Measurements from ENCODE around the gene KIAA0586. TPM values are rescaled to one million over a fixed set of nuclear protein-coding genes. Genes with fewer than 3 reads are reported as not detected.
A peak's percentile ranks its signal among the peaks of the same experiment; 100 is the strongest.

KIAA0586 gene
- polyA plus RNA-seq, 1 of the 3 experiments (the other 2 are of a cell fraction) = 7.5 TPM

DNA sequence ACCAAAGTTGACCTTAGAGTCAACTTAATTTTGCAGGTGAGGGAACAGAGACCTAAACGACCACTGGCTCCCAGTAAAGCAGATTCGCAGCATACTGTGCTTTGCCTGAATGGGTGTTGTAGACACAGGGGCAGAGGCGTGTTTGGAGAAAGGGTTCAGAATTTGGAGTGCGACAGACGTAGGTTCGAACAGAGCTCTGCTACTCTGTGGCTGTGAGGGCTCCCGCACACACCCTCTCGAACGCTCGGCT is 32.0 kb upstream of the KIAA0586 start:
- Histone ChIP-seq H3K4me1 (ENCODE audit: control insufficient read depth in 1 of 2, insufficient read depth in 2 of 2, low read depth in 1 of 2, low read length in 1 of 2) (peaks cover 0 to 6% of the 10 kb centered on the region in 2 experiments; a peak in 1 of 4 replicates), H3K27me3 (ENCODE audit: insufficient read depth) (no peaks in the 10 kb centered on the region), H3K9me3 (no peaks in the 10 kb centered on the region), H3F3A (replicated peaks; ENCODE audit: insufficient read depth) (peaks cover 5% of the 10 kb centered on the region), H3K4me3 (ENCODE audit: low read depth in 2 of 2, low read length in 1 of 2) (peak overlapping the region; percentile 47 to 60; a peak in 3 of 4 replicates), H3K9ac (peak overlapping the region; percentile 53; the same call in 1 of the 2 replicates), H3K79me2 (ENCODE audit: insufficient read depth) (no peaks in the 10 kb centered on the region), H3K4me2 (peak overlapping the region; percentile 49; the same call in 1 of the 2 replicates), H2AFZ (ENCODE audit: low read depth) (peak overlapping the region; percentile 95; the same call in 1 of the 2 replicates), H4K20me1 (ENCODE audit: insufficient read depth) (no peaks in the 10 kb centered on the region), H3K9me2 (no peaks in the 10 kb centered on the region), H3K27ac (ENCODE audit: low read depth in 2 of 2, low read length in 1 of 2) (no peak overlapping the region), H3K36me3 (replicated peaks in 1 of 2; ENCODE audit: control insufficient read depth in 1 of 2, insufficient read depth in 2 of 2, low read length in 1 of 2) (no peaks in the 10 kb centered on the region)
- POLR2A ChIA-PET = interaction anchor here (1.0 to 1.1 kb wide), 2 partner anchors 75 to 98 kb away, joined by 3 to 6 read pairs; partner anchors contain the start of gene ARID4A
- no peak for DNase-seq
- 35% methylated on average over 7 of the region's 10 CpGs for WGBS (ENCODE audit: low lambda C conversion rate)
- TF ChIP-seq YY1 (IDR thresholded peaks at IDR 0.05; ENCODE audit: low read depth) = no peak
- CTCF ChIA-PET = interaction anchor here (0.7 to 2.9 kb wide), 19 partner anchors 9 to 287 kb away, joined by 3 to 19 read pairs (median 4); partner anchors contain the start of genes KIAA0586, PSMA3 and TIMM9

GRCh38 chr14:58395812-58396788 is 31.4 kb upstream of the KIAA0586 start, which contains the start of gene TOMM20L:
TOMM20L (plus strand) TSS chr14:58395930; CDS start chr14:58395958, 28 bp downstream.
- no peak within 1 kb of the TSS for H3K27ac ChIP-seq (ENCODE audit: low read depth in 2 of 2, low read length in 1 of 2)
- peaks cover 5% of the 10 kb centered on the region for H3F3A ChIP-seq (replicated peaks; ENCODE audit: insufficient read depth)
- peak within 1 kb of the TSS; percentile 47 to 60 for H3K4me3 ChIP-seq (ENCODE audit: low read depth in 2 of 2, low read length in 1 of 2)
- peaks cover 0 to 6% of the 10 kb centered on the region in 2 experiments; a peak in 1 of 4 replicates for H3K4me1 ChIP-seq (ENCODE audit: control insufficient read depth in 1 of 2, insufficient read depth in 2 of 2, low read depth in 1 of 2, low read length in 1 of 2)
- H3K9ac ChIP-seq = peak within 1 kb of the TSS; percentile 53; the same call in 1 of the 2 replicates
- peak within 1 kb of the TSS; percentile 49 for H3K4me2 ChIP-seq
- H4K20me1 ChIP-seq (ENCODE audit: insufficient read depth) = no peaks in the 10 kb centered on the region
- ChIA-PET POLR2A (interaction anchor here (1.0 to 1.2 kb wide), 3 partner anchors 30 to 98 kb away, joined by 3 to 6 read pairs (median 3); partner anchors contain the start of gene ARID4A), CTCF (interaction anchor here (0.7 to 2.9 kb wide), 25 partner anchors 9 to 288 kb away, joined by 3 to 19 read pairs (median 4); partner anchors contain the start of genes ARID4A, KIAA0586, PSMA3 and TIMM9)
- TF ChIP-seq ZBTB33 (IDR thresholded peaks at IDR 0.05; ENCODE audit: borderline replicate concordance, low read depth) (no peak), MXI1 (IDR thresholded peaks at IDR 0.05; ENCODE audit: low read depth, low read length) (0 out of 2 replicates have a peak, but pooled peaks have one; percentile 22), TAF1 (IDR thresholded peaks at IDR 0.05; ENCODE audit: borderline replicate concordance, low read depth, low read length) (peak; percentile 46; the same call in 1 of the 2 replicates), YY1 (IDR thresholded peaks at IDR 0.05; ENCODE audit: low read depth) (no peak), NRF1 (IDR thresholded peaks at IDR 0.05; ENCODE audit: low read depth, low read length) (peak; percentile 66), RAD21 (IDR thresholded peaks at IDR 0.05; ENCODE audit: low read length) (peak; percentile 49), SMC3 (IDR thresholded peaks at IDR 0.05; ENCODE audit: low read depth, low read length) (peak; percentile 47), CHD2 (IDR thresholded peaks at IDR 0.05; ENCODE audit: low read length, partially characterized antibody) (no peak)
- TF ChIP-seq, protein P1, sequence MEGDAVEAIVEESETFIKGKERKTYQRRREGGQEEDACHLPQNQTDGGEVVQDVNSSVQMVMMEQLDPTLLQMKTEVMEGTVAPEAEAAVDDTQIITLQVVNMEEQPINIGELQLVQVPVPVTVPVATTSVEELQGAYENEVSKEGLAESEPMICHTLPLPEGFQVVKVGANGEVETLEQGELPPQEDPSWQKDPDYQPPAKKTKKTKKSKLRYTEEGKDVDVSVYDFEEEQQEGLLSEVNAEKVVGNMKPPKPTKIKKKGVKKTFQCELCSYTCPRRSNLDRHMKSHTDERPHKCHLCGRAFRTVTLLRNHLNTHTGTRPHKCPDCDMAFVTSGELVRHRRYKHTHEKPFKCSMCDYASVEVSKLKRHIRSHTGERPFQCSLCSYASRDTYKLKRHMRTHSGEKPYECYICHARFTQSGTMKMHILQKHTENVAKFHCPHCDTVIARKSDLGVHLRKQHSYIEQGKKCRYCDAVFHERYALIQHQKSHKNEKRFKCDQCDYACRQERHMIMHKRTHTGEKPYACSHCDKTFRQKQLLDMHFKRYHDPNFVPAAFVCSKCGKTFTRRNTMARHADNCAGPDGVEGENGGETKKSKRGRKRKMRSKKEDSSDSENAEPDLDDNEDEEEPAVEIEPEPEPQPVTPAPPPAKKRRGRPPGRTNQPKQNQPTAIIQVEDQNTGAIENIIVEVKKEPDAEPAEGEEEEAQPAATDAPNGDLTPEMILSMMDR (IDR thresholded peaks at IDR 0.05) = peak; percentile 78
- TF ChIP-seq, protein P2, sequence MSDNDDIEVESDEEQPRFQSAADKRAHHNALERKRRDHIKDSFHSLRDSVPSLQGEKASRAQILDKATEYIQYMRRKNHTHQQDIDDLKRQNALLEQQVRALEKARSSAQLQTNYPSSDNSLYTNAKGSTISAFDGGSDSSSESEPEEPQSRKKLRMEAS (IDR thresholded peaks at IDR 0.05; ENCODE audit: low read depth) = peak; percentile 86
- DNase-seq = peak; percentile 95
- H3K36me3 ChIP-seq (replicated peaks in 1 of 2; ENCODE audit: control insufficient read depth in 1 of 2, insufficient read depth in 2 of 2, low read length in 1 of 2) = no peaks in the 10 kb centered on the region
- H2AFZ ChIP-seq (ENCODE audit: low read depth) = peak within 1 kb of the TSS; percentile 95; the same call in 1 of the 2 replicates
- no peaks in the 10 kb centered on the region for H3K27me3 ChIP-seq (ENCODE audit: insufficient read depth)
- 70% methylated on average over 20 of the region's 86 CpGs for WGBS (ENCODE audit: low lambda C conversion rate)
- H3K79me2 ChIP-seq (ENCODE audit: insufficient read depth) = no peaks in the 10 kb centered on the region
- H3K9me2 ChIP-seq = no peaks in the 10 kb centered on the region
- H3K9me3 ChIP-seq = no peaks in the 10 kb centered on the region
